HG03520 (cell line): ENCODE measurements around the gene INPP5A.

Experiments
- ATAC-seq: cut with Tn5 transposase; IDR thresholded peaks from one replicate; pipeline ENCODE4 v1.9.1; 2021; ENCODE audit warnings: mild to moderate bottlenecking, moderate library complexity; ENCODE audit not compliant: unreplicated experiment

Gene INPP5A

GRCh38 chr10:132534391-132535064 is 3.1 kb upstream of the INPP5A start:
- ATAC-seq, result no peak

GRCh38 chr10:132535065-132535651 is 2.4 kb upstream of the INPP5A start:
- no peak for ATAC-seq

- peak; percentile 1 for ATAC-seq
Observed at GRCh38 chr10:132536241-132536876, 1.2 kb upstream of the INPP5A start.

- ATAC-seq, result peak; percentile 85
Observed at GRCh38 chr10:132536877-132537683, 507 bp upstream of the INPP5A start.

- peak; percentile 1 for ATAC-seq
Observed at GRCh38 chr10:132538031-132538789, 623 bp downstream of the INPP5A start.

GRCh38 chr10:132538790-132539421 is 1.3 kb downstream of the INPP5A start:
- ATAC-seq, result no peak

GRCh38 chr10:132539431-132539839 is 1.8 kb downstream of the INPP5A start:
- ATAC-seq, result no peak

GRCh38 chr10:132539894-132540293 is 2.3 kb downstream of the INPP5A start:
- ATAC-seq, result no peak

GRCh38 chr10:132540456-132540855 is 2.9 kb downstream of the INPP5A start:
- ATAC-seq, result no peak

- no peak for ATAC-seq
Observed at GRCh38 chr10:132541129-132541528, 3.5 kb downstream of the INPP5A start.

GRCh38 chr10:132541601-132542011 is 4.0 kb downstream of the INPP5A start:
- ATAC-seq, result no peak

GRCh38 chr10:132542086-132542775 is 4.6 kb downstream of the INPP5A start:
- no peak for ATAC-seq

- ATAC-seq, result no peak
Observed at GRCh38 chr10:132542819-132543218, 5.2 kb downstream of the INPP5A start.

- no peak for ATAC-seq
Observed at GRCh38 chr10:132543916-132544743, 6.5 kb downstream of the INPP5A start.

GRCh38 chr10:132544744-132545658 is 7.4 kb downstream of the INPP5A start:
- no peak for ATAC-seq

- ATAC-seq, result no peak
Observed at GRCh38 chr10:132545659-132546367, 8.2 kb downstream of the INPP5A start.
